Coronary artery (tissue), 2 donors: ENCODE data around the gene PP2D1.
"Not testable (repeated sequence)": the region's sequence is repeated elsewhere in the genome, so short reads cannot be mapped to it uniquely, and the experiment has no call there.

Source experiments
- DNase-seq: peaks from one replicate; pipeline ENCODE4 v3.0.0-alpha.2; 2017; ENCODE audit warnings: low spot score
- H3K27ac ChIP-seq, 2 donors: fragments of 200-600 bp; sonication (generic); one replicate each; pipeline ENCODE4 v1.5.1; 2016 to 2019
- H3K4me3 ChIP-seq: fragments of 200-600 bp; sonication (generic); 2 replicates; pipeline ENCODE4 v1.5.1; 2016; ENCODE audit warnings: mild to moderate bottlenecking, moderate library complexity
- TF ChIP-seq, protein P1 (sequence below): fragments of 200-600 bp; sonication (generic); IDR thresholded peaks from one replicate; pipeline ENCODE4 v1.5.1; 2019; ENCODE audit warnings: antibody characterized with exemption

Gene PP2D1

DNA sequence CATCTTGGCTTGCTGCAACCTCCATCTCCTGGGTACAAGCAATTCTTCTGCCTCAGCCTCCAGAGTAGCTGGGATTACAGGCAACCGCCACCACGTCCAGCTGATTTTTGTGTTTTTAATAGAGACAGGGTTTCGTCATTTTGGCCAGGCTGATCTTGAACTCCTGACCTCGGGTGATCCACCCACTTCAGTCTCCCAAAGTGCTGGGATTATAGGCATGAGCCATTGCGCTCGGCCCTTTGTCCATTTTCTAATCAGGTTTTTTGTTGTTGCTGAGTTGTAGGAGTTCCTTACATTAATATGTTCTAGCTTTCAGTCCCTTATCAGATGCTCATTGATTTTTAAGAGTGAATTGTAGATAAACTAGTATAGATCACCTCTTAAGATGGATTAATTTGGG, 44.9 kb downstream of the PP2D1 start:
- TF ChIP-seq, protein P1, sequence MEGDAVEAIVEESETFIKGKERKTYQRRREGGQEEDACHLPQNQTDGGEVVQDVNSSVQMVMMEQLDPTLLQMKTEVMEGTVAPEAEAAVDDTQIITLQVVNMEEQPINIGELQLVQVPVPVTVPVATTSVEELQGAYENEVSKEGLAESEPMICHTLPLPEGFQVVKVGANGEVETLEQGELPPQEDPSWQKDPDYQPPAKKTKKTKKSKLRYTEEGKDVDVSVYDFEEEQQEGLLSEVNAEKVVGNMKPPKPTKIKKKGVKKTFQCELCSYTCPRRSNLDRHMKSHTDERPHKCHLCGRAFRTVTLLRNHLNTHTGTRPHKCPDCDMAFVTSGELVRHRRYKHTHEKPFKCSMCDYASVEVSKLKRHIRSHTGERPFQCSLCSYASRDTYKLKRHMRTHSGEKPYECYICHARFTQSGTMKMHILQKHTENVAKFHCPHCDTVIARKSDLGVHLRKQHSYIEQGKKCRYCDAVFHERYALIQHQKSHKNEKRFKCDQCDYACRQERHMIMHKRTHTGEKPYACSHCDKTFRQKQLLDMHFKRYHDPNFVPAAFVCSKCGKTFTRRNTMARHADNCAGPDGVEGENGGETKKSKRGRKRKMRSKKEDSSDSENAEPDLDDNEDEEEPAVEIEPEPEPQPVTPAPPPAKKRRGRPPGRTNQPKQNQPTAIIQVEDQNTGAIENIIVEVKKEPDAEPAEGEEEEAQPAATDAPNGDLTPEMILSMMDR, result no peak
- Histone ChIP-seq H3K27ac (no peak overlapping the region), H3K4me3 (no peak overlapping the region)
- DNase-seq, result no peak

DNA sequence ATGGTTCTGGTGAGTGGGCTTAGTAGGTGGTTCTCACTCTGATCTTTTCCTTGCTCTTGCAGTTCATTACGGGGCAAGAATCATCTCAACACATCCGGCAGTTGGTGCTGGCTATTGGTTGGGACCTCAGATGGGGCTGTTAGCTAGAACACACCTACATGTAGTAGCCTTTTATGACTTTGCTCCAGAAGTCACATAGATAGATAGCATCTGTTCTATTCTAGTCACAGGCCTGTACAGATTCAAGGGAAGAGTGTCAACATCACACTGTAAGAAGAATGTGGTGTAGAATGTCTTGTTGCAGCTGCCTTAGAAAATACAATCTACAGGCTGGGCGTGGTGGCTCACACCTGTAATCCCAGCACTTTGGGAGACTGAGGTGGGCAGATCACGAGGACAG, 50.1 kb downstream of the PP2D1 start:
- TF ChIP-seq, protein P1, result no peak
- DNase-seq, result no peak
- no peak overlapping the region for H3K4me3 ChIP-seq
- no peak overlapping the region for H3K27ac ChIP-seq

DNA sequence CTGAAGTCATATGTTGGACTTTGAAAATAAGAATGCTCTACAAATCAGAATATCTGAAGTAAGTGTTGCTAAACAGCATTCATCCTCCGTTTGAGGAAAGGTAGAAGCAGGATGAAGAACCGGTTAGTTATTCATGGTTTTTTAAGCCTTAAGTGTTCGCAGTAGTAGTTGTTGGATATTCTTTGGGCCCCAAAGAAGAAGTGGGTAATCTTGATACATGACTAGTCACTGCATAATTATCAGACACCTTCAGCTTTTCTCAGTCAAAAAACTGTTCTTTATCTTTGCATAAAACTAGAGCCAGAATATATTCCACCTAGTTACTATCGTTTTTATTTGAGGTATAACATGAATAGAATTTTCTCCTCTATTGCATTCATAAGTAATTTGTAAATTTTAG, 51.4 kb downstream of the PP2D1 start:
- DNase-seq, result no peak
- no peak overlapping the region for H3K4me3 ChIP-seq
- H3K27ac ChIP-seq, result no peak overlapping the region
- TF ChIP-seq, protein P1, result no peak

DNA sequence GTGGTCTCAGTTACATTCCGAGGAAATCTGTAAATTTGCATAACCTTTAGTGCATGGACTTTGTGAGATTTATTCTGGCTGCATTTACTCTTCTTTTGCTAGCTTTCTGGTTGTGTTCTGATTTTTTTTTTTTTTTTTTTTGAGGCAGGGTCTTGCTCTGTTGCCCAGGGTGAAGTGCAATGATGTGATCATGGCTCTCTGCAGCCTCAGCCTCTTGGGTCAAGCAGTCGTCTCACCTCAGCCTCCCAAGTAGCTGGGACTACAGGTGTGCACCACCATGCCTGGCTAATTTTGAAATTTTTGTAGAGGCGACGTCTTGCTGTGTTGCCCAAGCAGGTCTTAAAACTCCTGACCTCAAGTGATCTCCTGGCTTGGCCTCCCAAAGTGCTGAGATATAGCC, 52.6 kb downstream of the PP2D1 start:
- no peak for DNase-seq
- Histone ChIP-seq H3K4me3 (no peak overlapping the region), H3K27ac (no peak overlapping the region)
- TF ChIP-seq, protein P1, result no peak

DNA sequence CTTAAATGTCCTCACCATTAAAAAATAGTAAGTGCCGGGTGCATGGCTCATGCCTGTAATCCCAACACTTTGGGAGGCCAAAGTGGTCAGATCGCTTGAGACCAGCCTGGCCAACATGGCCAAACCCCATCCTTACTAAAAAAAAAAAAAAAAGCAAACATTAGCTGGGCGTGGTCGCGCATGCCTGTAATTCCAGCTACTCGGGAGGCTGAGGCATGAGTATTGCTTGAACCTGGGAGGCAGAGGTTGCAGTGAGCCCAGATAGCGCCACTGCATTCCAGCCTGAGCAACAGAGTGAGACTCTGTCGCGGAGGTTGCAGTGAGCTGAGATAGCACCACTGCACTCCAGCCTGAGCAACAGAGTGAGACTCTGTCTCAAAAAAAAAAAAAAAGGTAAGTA, 54.7 kb downstream of the PP2D1 start:
- not testable (repeated sequence) for DNase-seq, H3K4me3 ChIP-seq, H3K27ac ChIP-seq

DNA sequence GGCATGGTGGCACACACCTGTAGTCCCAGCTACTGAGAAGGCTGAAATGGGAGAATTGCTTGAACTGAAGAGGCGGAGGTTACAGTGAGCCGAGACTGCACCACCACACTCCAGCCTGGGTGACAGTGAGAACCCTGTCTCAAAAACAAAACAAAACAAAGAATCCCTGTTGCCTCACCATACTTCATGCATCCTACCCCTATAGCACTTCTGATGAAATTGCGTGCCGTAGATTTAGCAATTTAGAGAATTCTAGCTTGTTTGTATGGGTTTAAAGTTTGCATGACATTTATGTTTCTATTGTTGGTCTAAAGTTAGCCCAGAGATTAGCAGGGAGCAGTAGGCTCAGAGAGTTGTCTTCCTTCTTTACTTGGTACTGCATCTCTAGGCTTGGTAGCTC, 57.4 kb downstream of the PP2D1 start:
- no peak overlapping the region for H3K27ac ChIP-seq
- DNase-seq, result no peak
- TF ChIP-seq, protein P1, result no peak
- no peak overlapping the region for H3K4me3 ChIP-seq

DNA sequence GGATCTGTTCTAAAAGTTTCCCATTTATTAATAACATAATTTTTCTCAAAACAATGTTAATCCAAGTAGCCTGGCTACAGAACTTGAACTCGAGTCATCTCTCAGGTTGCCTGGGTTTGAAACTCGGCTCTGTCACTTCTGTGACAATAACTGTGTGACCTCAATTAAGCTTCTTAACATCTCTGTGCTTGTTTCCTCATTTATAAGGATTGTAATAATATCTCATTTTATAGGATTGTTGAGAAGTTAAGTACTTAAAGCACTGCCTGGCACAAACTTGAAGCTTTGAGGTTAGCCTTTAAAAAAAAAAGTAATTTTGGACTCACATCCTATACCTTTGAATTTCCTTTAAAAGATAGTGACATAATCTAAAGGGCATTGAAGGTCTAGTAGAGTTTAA, 61.7 kb downstream of the PP2D1 start:
- TF ChIP-seq, protein P1, result no peak
- DNase-seq, result no peak
- Histone ChIP-seq H3K4me3 (no peak overlapping the region), H3K27ac (no peak overlapping the region)

DNA sequence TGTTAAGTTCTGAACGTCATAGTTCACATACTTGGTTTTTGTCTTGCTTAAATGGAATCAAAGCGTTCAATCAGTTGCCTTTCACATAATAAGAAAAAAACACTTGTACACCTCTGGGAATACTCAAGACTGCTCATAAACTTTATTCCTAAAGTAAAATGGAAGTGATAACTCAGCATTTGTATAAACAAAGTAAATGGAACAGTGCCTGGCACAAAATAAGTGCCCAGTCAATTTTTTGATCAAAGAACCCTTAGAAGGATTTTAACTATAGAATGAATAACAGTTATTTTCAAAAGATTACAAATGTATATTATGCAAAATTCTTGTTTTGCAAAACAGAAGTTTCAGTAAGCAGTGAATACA, 63.9 kb downstream of the PP2D1 start:
- H3K27ac ChIP-seq, result peak overlapping the region; percentile 99 to 100
- DNase-seq, result no peak

More for the DNA sequence above, 63.9 kb downstream of the PP2D1 start:
- TF ChIP-seq, protein P1, result no peak
- H3K4me3 ChIP-seq, result peak overlapping the region; percentile 95
